ENCODE measurements around the gene GCGR.

DNA sequence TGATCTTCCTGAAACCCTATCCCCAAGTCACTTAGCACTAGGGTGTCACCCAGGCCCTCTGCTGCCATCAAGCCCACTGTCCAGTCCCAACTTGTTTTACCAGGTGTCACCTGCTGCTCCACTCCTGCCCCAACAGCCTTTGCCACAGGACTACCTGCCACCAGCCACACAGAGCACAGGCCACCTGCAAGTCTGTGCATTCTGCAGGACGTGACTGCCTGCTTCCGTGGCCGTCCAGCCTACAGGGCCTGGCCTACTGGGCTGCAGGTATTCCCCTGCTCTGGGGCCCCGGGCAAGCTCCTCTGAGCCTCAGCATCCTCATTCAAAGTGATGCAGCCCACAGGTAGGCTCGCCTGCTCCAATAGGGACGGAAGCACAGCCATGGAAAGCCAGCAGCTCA is 25.9 kb downstream of the GCGR start:
- TF ChIP-seq TAF1 (IDR thresholded peaks at IDR 0.05; ENCODE audit: borderline replicate concordance, insufficient read depth, low read length) (no peak), POLR2AphosphoS5 (IDR thresholded peaks at IDR 0.05; ENCODE audit: low read depth, low read length) (no peak), SIN3A (IDR thresholded peaks at IDR 0.05; ENCODE audit: borderline replicate concordance, insufficient read depth, low read length) (no peak), FOXP2 (optimal IDR thresholded peaks at IDR 0.05; ENCODE audit: borderline replicate concordance, extremely low read depth, extremely low read length, insufficient read depth) (no peak)
- TF ChIP-seq, protein P1, sequence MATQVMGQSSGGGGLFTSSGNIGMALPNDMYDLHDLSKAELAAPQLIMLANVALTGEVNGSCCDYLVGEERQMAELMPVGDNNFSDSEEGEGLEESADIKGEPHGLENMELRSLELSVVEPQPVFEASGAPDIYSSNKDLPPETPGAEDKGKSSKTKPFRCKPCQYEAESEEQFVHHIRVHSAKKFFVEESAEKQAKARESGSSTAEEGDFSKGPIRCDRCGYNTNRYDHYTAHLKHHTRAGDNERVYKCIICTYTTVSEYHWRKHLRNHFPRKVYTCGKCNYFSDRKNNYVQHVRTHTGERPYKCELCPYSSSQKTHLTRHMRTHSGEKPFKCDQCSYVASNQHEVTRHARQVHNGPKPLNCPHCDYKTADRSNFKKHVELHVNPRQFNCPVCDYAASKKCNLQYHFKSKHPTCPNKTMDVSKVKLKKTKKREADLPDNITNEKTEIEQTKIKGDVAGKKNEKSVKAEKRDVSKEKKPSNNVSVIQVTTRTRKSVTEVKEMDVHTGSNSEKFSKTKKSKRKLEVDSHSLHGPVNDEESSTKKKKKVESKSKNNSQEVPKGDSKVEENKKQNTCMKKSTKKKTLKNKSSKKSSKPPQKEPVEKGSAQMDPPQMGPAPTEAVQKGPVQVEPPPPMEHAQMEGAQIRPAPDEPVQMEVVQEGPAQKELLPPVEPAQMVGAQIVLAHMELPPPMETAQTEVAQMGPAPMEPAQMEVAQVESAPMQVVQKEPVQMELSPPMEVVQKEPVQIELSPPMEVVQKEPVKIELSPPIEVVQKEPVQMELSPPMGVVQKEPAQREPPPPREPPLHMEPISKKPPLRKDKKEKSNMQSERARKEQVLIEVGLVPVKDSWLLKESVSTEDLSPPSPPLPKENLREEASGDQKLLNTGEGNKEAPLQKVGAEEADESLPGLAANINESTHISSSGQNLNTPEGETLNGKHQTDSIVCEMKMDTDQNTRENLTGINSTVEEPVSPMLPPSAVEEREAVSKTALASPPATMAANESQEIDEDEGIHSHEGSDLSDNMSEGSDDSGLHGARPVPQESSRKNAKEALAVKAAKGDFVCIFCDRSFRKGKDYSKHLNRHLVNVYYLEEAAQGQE (IDR thresholded peaks at IDR 0.05; ENCODE audit: insufficient read depth in 1 of 2, low read depth in 2 of 2, low read length in 2 of 2): no peak

Data from PFSK-1 (cell line).